ENCODE measurements around the gene NMT2.

NMT2 gene

GRCh38 chr10:15175587-15175986 lies 7.1 kb upstream of the NMT2 start:
- Mint-ChIP-seq H3K9me3 (no peaks in the 10 kb centered on the region), H3K4me1 (peaks cover 12% of the 10 kb centered on the region), H3K4me3 (no peak overlapping the region), H3K27me3 (ENCODE audit: low read depth, poor library complexity) (peaks cover 7% of the 10 kb centered on the region), H3K36me3 (ENCODE audit: low read depth) (no peaks in the 10 kb centered on the region), H3K27ac (no peak overlapping the region)
- no peak for DNase-seq
- TF ChIP-seq, protein P1, sequence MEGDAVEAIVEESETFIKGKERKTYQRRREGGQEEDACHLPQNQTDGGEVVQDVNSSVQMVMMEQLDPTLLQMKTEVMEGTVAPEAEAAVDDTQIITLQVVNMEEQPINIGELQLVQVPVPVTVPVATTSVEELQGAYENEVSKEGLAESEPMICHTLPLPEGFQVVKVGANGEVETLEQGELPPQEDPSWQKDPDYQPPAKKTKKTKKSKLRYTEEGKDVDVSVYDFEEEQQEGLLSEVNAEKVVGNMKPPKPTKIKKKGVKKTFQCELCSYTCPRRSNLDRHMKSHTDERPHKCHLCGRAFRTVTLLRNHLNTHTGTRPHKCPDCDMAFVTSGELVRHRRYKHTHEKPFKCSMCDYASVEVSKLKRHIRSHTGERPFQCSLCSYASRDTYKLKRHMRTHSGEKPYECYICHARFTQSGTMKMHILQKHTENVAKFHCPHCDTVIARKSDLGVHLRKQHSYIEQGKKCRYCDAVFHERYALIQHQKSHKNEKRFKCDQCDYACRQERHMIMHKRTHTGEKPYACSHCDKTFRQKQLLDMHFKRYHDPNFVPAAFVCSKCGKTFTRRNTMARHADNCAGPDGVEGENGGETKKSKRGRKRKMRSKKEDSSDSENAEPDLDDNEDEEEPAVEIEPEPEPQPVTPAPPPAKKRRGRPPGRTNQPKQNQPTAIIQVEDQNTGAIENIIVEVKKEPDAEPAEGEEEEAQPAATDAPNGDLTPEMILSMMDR (IDR thresholded peaks at IDR 0.05), result no peak

GRCh38 chr10:15172306-15172840 lies 3.9 kb upstream of the NMT2 start:
- peaks cover 7% of the 10 kb centered on the region for H3K27me3 Mint-ChIP-seq (ENCODE audit: low read depth, poor library complexity)
- no peaks in the 10 kb centered on the region for H3K36me3 Mint-ChIP-seq (ENCODE audit: low read depth)
- H3K9me3 Mint-ChIP-seq, result no peaks in the 10 kb centered on the region

DNA sequence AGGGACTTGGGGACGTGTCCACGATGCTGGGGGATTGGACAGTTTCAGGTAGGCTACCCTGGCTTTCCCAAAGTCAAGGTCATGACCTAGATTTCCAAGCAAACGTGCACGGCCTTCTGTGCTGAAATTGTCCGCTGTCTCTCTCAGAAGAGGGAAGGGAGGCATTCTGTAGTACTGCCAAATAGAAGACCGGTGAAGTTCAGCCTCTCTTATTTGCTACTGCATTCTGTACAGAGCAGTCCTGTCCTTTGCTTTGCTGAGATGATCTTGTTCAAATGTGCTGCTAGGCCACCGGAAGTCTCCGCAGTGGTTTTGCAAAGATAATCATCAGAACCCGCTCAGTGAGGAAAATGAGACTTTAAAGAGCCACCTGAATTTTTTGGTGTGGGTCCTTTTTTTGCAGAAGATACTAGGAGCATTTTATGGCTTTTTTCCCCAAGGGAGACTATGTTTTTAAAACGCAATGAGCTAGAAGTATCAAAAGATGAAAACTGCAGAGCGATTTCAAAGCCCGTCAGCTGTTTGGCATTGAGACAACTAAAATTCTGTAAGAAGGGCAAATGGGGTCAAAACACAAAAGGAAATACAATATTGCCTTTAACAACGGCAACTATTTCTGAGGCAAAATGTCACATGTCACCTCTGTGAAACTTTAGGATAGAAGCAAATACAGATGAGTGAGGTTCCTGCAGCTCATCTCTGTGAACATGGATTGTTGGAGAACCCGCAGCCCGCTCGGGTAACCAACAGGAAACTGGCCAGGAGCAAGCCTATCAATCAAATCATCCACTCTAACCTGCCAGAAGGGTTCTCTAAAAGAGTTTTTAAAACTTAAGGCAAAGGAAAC lies 1.3 kb upstream of the NMT2 start:
- no peaks in the 10 kb centered on the region for H3K36me3 Mint-ChIP-seq (ENCODE audit: low read depth)
- H3K4me3 Mint-ChIP-seq, result no peak overlapping the region
- no peaks in the 10 kb centered on the region for H3K9me3 Mint-ChIP-seq
- H3K27ac Mint-ChIP-seq, result no peak overlapping the region
- TF ChIP-seq, protein P1 (IDR thresholded peaks at IDR 0.05), result no peak
- peaks cover 7% of the 10 kb centered on the region for H3K27me3 Mint-ChIP-seq (ENCODE audit: low read depth, poor library complexity)
- DNase-seq, result no peak
- H3K4me1 Mint-ChIP-seq, result peaks cover 44% of the 10 kb centered on the region

More at GRCh38 chr10:15172306-15172840, 3.9 kb upstream of the NMT2 start:
- Mint-ChIP-seq H3K4me3 (no peak overlapping the region), H3K4me1 (peaks cover 33% of the 10 kb centered on the region), H3K27ac (no peak overlapping the region)
- TF ChIP-seq, protein P1 (IDR thresholded peaks at IDR 0.05), result no peak
- no peak for DNase-seq

GRCh38 chr10:15168786-15169554 lies 477 bp upstream of the NMT2 start:
- TF ChIP-seq, protein P1 (IDR thresholded peaks at IDR 0.05), result no peak
- DNase-seq, result peak; percentile 99
- peaks cover 44% of the 10 kb centered on the region for H3K4me1 Mint-ChIP-seq
- H3K9me3 Mint-ChIP-seq, result no peaks in the 10 kb centered on the region
- peaks cover 7% of the 10 kb centered on the region for H3K27me3 Mint-ChIP-seq (ENCODE audit: low read depth, poor library complexity)
- H3K4me3 Mint-ChIP-seq, result peak overlapping the region; percentile 35
- H3K36me3 Mint-ChIP-seq (ENCODE audit: low read depth), result peaks cover 5% of the 10 kb centered on the region
- H3K27ac Mint-ChIP-seq, result no peak overlapping the region

- no peaks in the 10 kb centered on the region for H3K9me3 Mint-ChIP-seq
- peaks cover 44% of the 10 kb centered on the region for H3K4me1 Mint-ChIP-seq
- H3K4me3 Mint-ChIP-seq, result peak overlapping the region; percentile 92
- peaks cover 12% of the 10 kb centered on the region for H3K36me3 Mint-ChIP-seq (ENCODE audit: low read depth)
- peak overlapping the region; percentile 95 for H3K27ac Mint-ChIP-seq
- H3K27me3 Mint-ChIP-seq (ENCODE audit: low read depth, poor library complexity), result peaks cover 3% of the 10 kb centered on the region
- TF ChIP-seq, protein P1 (IDR thresholded peaks at IDR 0.05), result peak; percentile 64
- peak; percentile 81 for DNase-seq
Observed at GRCh38 chr10:15167411-15168290, 842 bp downstream of the NMT2 start.
